Occipital lobe (tissue), 2 donors: Measurements from ENCODE around the gene CCDC137. TPM values are rescaled to one million over a fixed set of nuclear protein-coding genes. Genes with fewer than 3 reads are reported as not detected.
"Not testable (repeated sequence)": the region's sequence is repeated elsewhere in the genome, so short reads cannot be mapped to it uniquely, and the experiment has no call there.

ENCODE experiments used
- DNase-seq: peaks from one replicate; lab custom pipeline; 2025; lab: John Stamatoyannopoulos, UW
- total RNA-seq: library from RNA; depleted of rRNA; stranded (reverse); fragments of >200 nt; gene quantifications from one replicate; pipeline ENCODE4 v1.2.3, GENCODE V29; 2014

The CCDC137 gene
- total RNA-seq, 1 donor from 2014 or later: 3.9 TPM

GRCh38 chr17:81650951-81651350 is 15.6 kb upstream of the CCDC137 start:
- DNase-seq: no peak

- no peak for DNase-seq
Observed at GRCh38 chr17:81651692-81652091, 14.8 kb upstream of the CCDC137 start.

- no peak for DNase-seq
Observed at GRCh38 chr17:81652906-81653771, 13.4 kb upstream of the CCDC137 start.

GRCh38 chr17:81655378-81656117 is 11.0 kb upstream of the CCDC137 start:
- no peak for DNase-seq

GRCh38 chr17:81656118-81656743 is 10.3 kb upstream of the CCDC137 start, which contains the start of gene PDE6G:
TSS of gene PDE6G (minus strand) at chr17:81656542. CDS start at chr17:81653305, 3,237 bp downstream.
- no peak for DNase-seq

- DNase-seq: no peak
Observed at GRCh38 chr17:81656835-81657234, 9.7 kb upstream of the CCDC137 start.

- DNase-seq: no peak
Observed at GRCh38 chr17:81659038-81659437, 7.5 kb upstream of the CCDC137 start.

- DNase-seq: no peak
Observed at GRCh38 chr17:81660441-81660840, 6.1 kb upstream of the CCDC137 start.

GRCh38 chr17:81662002-81662401 is 4.5 kb upstream of the CCDC137 start:
- no peak for DNase-seq

- DNase-seq: no peak
Observed at GRCh38 chr17:81664051-81664470, 2.5 kb upstream of the CCDC137 start.

GRCh38 chr17:81665205-81666091 is 1.1 kb upstream of the CCDC137 start:
- peak; percentile 31 for DNase-seq

- no peak for DNase-seq
Observed at GRCh38 chr17:81666092-81666341, 520 bp upstream of the CCDC137 start.

- DNase-seq: no peak
Observed at GRCh38 chr17:81667754-81668153, 1.2 kb downstream of the CCDC137 start.

GRCh38 chr17:81672504-81672903 is 6.0 kb downstream of the CCDC137 start:
- no peak for DNase-seq

- DNase-seq: no peak
Observed at GRCh38 chr17:81672954-81673353, 6.4 kb downstream of the CCDC137 start.

- no peak for DNase-seq
Observed at GRCh38 chr17:81673561-81674258, 7.2 kb downstream of the CCDC137 start.

GRCh38 chr17:81675515-81676221 is 9.1 kb downstream of the CCDC137 start:
- not testable (repeated sequence) for DNase-seq

GRCh38 chr17:81676906-81677305 is 10.4 kb downstream of the CCDC137 start:
- no peak for DNase-seq

GRCh38 chr17:81680150-81680549 is 13.6 kb downstream of the CCDC137 start:
- DNase-seq: no peak

GRCh38 chr17:81681672-81682071 is 15.1 kb downstream of the CCDC137 start:
- no peak for DNase-seq
